Erythroblast (primary cell): Measurements from ENCODE around the gene AMZ1.
"Not testable (repeated sequence)": the region's sequence is repeated elsewhere in the genome, so short reads cannot be mapped to it uniquely, and the experiment has no call there.

Experiments
- GATA1 ChIP-seq: IDR thresholded peaks from 2 replicates; pipeline ENCODE4 v1.6.1; 2011; ENCODE audit warnings: low read depth, mild to moderate bottlenecking, control low read depth, low read length, moderate library complexity
- POLR2A ChIP-seq: IDR thresholded peaks from 2 replicates; pipeline ENCODE4 v1.6.1; 2011; ENCODE audit warnings: mild to moderate bottlenecking, low read length

GRCh38 chr7:2678454-2678853 is 9.5 kb upstream of the AMZ1 start:
- TF ChIP-seq POLR2A, GATA1: not testable (repeated sequence)
